HFFc6 (cell line): ENCODE results near the gene SLC26A2. TPM values are rescaled to one million over a fixed set of nuclear protein-coding genes. Genes with fewer than 3 reads are reported as not detected.

Experiments used
- DNase-seq: peaks from one replicate; pipeline ENCODE4 v3.0.0-alpha.2; 2018
- H3K27ac Mint-ChIP-seq: 2 replicates; pipeline ENCODE4 v1.8.0; 2020; ENCODE audit warnings: mild to moderate bottlenecking, mixed read lengths
- H3K27me3 Mint-ChIP-seq: 2 replicates; pipeline ENCODE4 v1.8.0; 2021; ENCODE audit warnings: mild to moderate bottlenecking, moderate library complexity, mixed read lengths; ENCODE audit not compliant: insufficient read depth
- H3K36me3 Mint-ChIP-seq: 2 replicates; pipeline ENCODE4 v1.8.0; 2021; ENCODE audit warnings: low read depth, mixed read lengths
- H3K4me1 Mint-ChIP-seq: 2 replicates; pipeline ENCODE4 v1.8.0; 2020; ENCODE audit warnings: low read depth, mixed read lengths
- H3K4me3 Mint-ChIP-seq: 2 replicates; pipeline ENCODE4 v1.8.0; 2020; ENCODE audit warnings: mild to moderate bottlenecking, moderate library complexity, mixed read lengths
- H3K9me3 Mint-ChIP-seq: 2 replicates; pipeline ENCODE4 v1.8.0; 2020; ENCODE audit warnings: mild to moderate bottlenecking, mixed read lengths
- total RNA-seq, 6 experiments: library from RNA; stranded (reverse); fragmentation: NEBNext Ultra II Directional; extraction: Animal tissue kit (Norgen Biotek cat#: 25700); gene quantifications; 2 replicates in 1 of 6; 3 replicates in 5 of 6; pipeline ENCODE4 v1.2.3, GENCODE V29; 2021
- TF ChIP-seq, protein P1 (sequence below): fragments of 200-600 bp; sonication (generic); IDR thresholded peaks from 2 replicates; pipeline ENCODE4 v1.5.0; 2021; ENCODE audit warnings: antibody characterized with exemption, mild to moderate bottlenecking

Gene SLC26A2
- total RNA-seq, 6 experiments from 2014 or later = 9.5 to 12.9 (median 11.4) TPM

DNA sequence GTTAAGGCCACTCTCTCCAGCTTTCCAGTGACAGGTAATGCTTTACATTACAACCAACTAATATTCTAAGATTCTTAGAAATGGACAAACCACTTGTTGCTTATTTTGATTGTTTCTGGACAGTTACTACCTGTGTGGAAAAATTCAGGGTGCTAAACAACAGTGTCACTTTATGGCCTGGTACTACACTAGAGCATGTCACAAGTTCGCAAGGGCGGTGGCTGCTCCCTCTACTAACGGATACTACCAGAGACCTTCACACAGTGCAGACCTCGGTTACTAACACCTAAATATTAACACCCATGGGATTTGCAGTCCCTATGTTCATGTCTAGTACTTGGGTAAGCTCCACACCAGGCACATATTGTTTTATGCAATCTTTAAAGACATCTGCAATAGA, 53.4 kb downstream of the SLC26A2 start:
- peaks cover 21% of the 10 kb centered on the region for H3K9me3 Mint-ChIP-seq
- H3K36me3 Mint-ChIP-seq = peaks cover 78% of the 10 kb centered on the region
- TF ChIP-seq, protein P1, sequence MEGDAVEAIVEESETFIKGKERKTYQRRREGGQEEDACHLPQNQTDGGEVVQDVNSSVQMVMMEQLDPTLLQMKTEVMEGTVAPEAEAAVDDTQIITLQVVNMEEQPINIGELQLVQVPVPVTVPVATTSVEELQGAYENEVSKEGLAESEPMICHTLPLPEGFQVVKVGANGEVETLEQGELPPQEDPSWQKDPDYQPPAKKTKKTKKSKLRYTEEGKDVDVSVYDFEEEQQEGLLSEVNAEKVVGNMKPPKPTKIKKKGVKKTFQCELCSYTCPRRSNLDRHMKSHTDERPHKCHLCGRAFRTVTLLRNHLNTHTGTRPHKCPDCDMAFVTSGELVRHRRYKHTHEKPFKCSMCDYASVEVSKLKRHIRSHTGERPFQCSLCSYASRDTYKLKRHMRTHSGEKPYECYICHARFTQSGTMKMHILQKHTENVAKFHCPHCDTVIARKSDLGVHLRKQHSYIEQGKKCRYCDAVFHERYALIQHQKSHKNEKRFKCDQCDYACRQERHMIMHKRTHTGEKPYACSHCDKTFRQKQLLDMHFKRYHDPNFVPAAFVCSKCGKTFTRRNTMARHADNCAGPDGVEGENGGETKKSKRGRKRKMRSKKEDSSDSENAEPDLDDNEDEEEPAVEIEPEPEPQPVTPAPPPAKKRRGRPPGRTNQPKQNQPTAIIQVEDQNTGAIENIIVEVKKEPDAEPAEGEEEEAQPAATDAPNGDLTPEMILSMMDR = no peak
- peaks cover 52% of the 10 kb centered on the region for H3K4me1 Mint-ChIP-seq
- H3K27me3 Mint-ChIP-seq = no peaks in the 10 kb centered on the region
- no peak overlapping the region for H3K27ac Mint-ChIP-seq
- no peak for DNase-seq
- H3K4me3 Mint-ChIP-seq = no peak overlapping the region

DNA sequence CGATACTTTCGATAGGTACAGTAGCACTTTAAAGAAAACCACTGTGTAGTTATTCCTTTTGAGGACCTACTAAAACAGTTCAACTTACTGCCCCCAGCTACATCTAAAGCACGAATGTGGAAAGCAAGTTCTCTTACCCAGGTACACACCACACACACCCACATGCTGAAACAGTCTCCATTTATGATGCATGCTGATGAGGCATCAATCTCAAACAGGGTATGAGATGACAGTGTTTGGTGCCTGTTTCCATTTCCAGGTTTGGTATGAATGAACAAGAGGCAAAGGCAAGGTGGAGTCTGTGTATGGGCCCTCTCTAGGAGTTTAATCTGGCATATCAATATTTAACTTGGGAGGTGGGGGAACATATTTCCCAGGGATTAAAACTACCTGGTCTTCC, 53.9 kb downstream of the SLC26A2 start:
- H3K4me3 Mint-ChIP-seq = no peak overlapping the region

DNA sequence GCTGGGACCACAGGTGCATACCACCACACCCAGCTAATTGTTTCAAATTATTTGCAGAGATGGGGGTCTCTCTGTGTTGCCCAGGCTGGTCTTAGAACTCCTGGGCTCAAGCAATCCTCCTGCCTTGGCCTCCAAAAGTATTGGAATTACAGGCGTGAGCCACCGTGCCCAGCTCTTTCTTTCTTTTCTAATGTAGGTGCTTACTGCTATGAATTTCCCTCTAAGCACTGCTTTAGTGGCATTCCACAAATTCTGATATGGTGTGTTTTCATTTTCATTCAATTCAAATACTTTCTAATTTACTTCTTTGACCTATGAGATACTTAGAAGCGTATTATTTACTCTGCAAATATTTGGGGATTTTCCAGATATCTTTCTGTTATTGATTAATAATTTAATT, 54.9 kb downstream of the SLC26A2 start:
- H3K27ac Mint-ChIP-seq = no peak overlapping the region
- no peak for DNase-seq
- H3K4me3 Mint-ChIP-seq = no peak overlapping the region
- H3K36me3 Mint-ChIP-seq = peaks cover 86% of the 10 kb centered on the region
- H3K27me3 Mint-ChIP-seq = no peaks in the 10 kb centered on the region
- H3K9me3 Mint-ChIP-seq = peaks cover 21% of the 10 kb centered on the region
- TF ChIP-seq, protein P1 = no peak
- peaks cover 52% of the 10 kb centered on the region for H3K4me1 Mint-ChIP-seq

More for the DNA sequence above, 53.9 kb downstream of the SLC26A2 start:
- no peak for DNase-seq
- Mint-ChIP-seq H3K36me3 (peaks cover 82% of the 10 kb centered on the region), H3K9me3 (peaks cover 21% of the 10 kb centered on the region), H3K4me1 (peaks cover 52% of the 10 kb centered on the region), H3K27ac (no peak overlapping the region), H3K27me3 (no peaks in the 10 kb centered on the region)
- TF ChIP-seq, protein P1 = no peak

DNA sequence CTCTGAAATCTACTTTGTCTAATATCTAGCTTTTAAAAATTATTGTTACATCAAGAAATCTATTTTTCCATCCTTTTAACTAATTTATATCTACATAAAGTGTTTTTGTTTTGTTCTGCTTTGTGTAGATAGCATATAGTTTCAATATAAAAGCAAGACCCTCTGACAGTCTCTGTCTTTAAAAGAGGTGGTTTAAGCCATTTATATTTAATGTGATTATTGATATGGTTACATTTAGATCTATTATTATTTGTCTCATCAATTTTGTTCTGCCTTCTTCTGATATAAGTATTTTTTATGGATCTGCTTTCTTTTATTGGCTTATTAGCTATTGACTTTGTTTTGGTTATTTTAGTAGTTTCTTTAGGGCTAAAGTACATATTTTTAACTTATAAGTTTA, 56.0 kb downstream of the SLC26A2 start:
- TF ChIP-seq, protein P1 = no peak
- Mint-ChIP-seq H3K4me1 (peaks cover 59% of the 10 kb centered on the region), H3K36me3 (peaks cover 86% of the 10 kb centered on the region), H3K4me3 (peak overlapping the region; percentile 27; the same call in 1 of the 2 replicates), H3K27ac (peak overlapping the region; percentile 67; the same call in 1 of the 2 replicates), H3K27me3 (no peaks in the 10 kb centered on the region), H3K9me3 (peaks cover 21% of the 10 kb centered on the region)
- no peak for DNase-seq

DNA sequence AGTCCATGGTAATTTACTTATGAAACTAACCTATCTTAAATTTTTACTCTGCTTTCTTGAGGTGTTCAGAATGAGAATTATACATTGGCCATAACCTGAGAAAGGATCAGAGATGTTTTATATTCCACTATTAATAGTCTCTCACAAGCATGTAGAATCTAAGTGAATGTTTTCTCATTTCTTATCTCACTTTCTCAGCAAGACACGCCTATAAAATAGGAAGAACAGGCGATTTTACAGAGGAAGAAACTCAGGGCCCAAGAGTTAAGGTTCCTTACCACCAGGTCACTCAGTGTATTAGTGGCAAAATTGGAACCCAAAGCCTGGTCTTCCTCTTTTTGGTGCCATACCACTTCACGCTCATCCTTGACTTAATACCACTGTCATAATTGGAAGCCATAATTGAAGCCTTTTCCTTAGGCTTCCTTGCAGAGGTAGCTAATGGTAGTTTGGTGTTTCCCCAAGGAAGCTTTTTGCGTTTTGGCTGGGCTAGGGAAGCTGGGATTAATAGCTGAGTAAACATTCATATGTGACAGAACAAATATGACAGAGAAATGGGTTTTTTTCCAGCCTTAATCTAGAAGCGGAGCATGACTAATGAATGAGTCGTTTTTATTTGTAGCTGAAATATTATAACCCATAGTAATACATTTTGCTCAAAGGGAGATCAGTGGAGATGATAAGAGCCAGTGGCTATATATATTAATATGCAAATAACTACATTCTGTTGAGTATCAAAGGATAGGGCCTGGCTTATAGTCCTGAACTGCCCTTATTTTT, 56.9 kb downstream of the SLC26A2 start:
- Mint-ChIP-seq H3K27me3 (no peaks in the 10 kb centered on the region), H3K27ac (peak overlapping the region; percentile 67), H3K4me1 (peaks cover 68% of the 10 kb centered on the region), H3K4me3 (peak overlapping the region; percentile 34; the same call in 1 of the 2 replicates), H3K36me3 (peaks cover 88% of the 10 kb centered on the region), H3K9me3 (peaks cover 21% of the 10 kb centered on the region)
- peak; percentile 69 for DNase-seq
- TF ChIP-seq, protein P1 = no peak
